ENCODE data around the gene TYK2. TPM values are rescaled to one million over a fixed set of nuclear protein-coding genes. Genes with fewer than 3 reads are reported as not detected.

The TYK2 gene
- total RNA-seq, 1 experiment from 2014 or later: 118 TPM

- POLR2A ChIA-PET (ENCODE audit: low non-redundant PET): no interaction called here
- Histone ChIP-seq H3K4me3 (ENCODE audit: low read depth, low read length, poor library complexity, severe bottlenecking) (no peak overlapping the region), H3K27ac (ENCODE audit: low read depth, low read length, poor library complexity, severe bottlenecking) (no peak overlapping the region), H3K4me1 (ENCODE audit: insufficient read depth, low read length, poor library complexity, severe bottlenecking) (no peaks in the 10 kb centered on the region), H3K27me3 (replicated peaks; ENCODE audit: insufficient read depth, low read depth, low read length, poor library complexity) (no peaks in the 10 kb centered on the region), H3K36me3 (ENCODE audit: insufficient read depth, low read length, poor library complexity, severe bottlenecking) (peaks cover 25% of the 10 kb centered on the region), H3K9me3 (ENCODE audit: low read depth, low read length, poor library complexity, severe bottlenecking) (no peaks in the 10 kb centered on the region)
- no peak for DNase-seq (ENCODE audit: low spot score)
- intact Hi-C loops (cut with micrococcal nuclease; ENCODE audit: unreplicated experiment): no loop called here
- CTCF ChIA-PET: no interaction called here
- no TSS peak for BruUV-seq (replicated peaks)
- TF ChIP-seq, protein P1, sequence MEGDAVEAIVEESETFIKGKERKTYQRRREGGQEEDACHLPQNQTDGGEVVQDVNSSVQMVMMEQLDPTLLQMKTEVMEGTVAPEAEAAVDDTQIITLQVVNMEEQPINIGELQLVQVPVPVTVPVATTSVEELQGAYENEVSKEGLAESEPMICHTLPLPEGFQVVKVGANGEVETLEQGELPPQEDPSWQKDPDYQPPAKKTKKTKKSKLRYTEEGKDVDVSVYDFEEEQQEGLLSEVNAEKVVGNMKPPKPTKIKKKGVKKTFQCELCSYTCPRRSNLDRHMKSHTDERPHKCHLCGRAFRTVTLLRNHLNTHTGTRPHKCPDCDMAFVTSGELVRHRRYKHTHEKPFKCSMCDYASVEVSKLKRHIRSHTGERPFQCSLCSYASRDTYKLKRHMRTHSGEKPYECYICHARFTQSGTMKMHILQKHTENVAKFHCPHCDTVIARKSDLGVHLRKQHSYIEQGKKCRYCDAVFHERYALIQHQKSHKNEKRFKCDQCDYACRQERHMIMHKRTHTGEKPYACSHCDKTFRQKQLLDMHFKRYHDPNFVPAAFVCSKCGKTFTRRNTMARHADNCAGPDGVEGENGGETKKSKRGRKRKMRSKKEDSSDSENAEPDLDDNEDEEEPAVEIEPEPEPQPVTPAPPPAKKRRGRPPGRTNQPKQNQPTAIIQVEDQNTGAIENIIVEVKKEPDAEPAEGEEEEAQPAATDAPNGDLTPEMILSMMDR (conservative IDR thresholded peaks at IDR 0.05; ENCODE audit: low read depth, low read length): no peak
- TF ChIP-seq EZH2 (IDR thresholded peaks at IDR 0.05; ENCODE audit: borderline replicate concordance, low read depth, low read length, poor library complexity, severe bottlenecking): no peak
These were observed 18.1 kb downstream of the TYK2 start for GRCh38 chr19:10362259-10362658.

DNA sequence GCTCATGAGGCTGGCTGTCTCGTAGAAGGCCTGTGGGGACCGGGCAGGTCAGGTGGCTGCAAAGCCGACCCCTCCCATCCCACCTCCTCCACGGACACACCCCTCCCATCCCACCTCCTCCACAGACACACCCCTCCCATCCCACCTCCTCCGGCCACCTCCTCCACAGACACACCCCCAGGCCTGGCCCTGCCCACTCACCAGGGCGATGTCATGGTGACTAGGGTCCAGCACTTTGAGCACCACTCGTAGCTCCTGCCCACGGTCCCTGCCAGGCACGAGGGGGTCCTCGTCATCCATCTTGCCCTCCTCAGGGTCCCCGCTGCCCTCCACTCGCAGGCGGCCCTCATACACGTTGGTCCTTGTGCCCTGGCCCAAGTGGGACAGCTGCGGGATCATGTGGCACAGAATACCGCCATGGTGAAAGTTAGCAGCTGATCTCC, 18.8 kb downstream of the TYK2 start:
- intact Hi-C loops (cut with micrococcal nuclease; ENCODE audit: unreplicated experiment): no loop called here
- TF ChIP-seq, protein P1 (conservative IDR thresholded peaks at IDR 0.05; ENCODE audit: low read depth, low read length): no peak
- TF ChIP-seq EZH2 (IDR thresholded peaks at IDR 0.05; ENCODE audit: borderline replicate concordance, low read depth, low read length, poor library complexity, severe bottlenecking): no peak
- Histone ChIP-seq H3K27me3 (replicated peaks; ENCODE audit: insufficient read depth, low read depth, low read length, poor library complexity) (no peaks in the 10 kb centered on the region), H3K9me3 (ENCODE audit: low read depth, low read length, poor library complexity, severe bottlenecking) (no peaks in the 10 kb centered on the region), H3K4me3 (ENCODE audit: low read depth, low read length, poor library complexity, severe bottlenecking) (no peak overlapping the region), H3K27ac (ENCODE audit: low read depth, low read length, poor library complexity, severe bottlenecking) (no peak overlapping the region), H3K36me3 (ENCODE audit: insufficient read depth, low read length, poor library complexity, severe bottlenecking) (peaks cover 22% of the 10 kb centered on the region), H3K4me1 (ENCODE audit: insufficient read depth, low read length, poor library complexity, severe bottlenecking) (no peaks in the 10 kb centered on the region)
- ChIA-PET CTCF (no interaction called here), POLR2A (ENCODE audit: low non-redundant PET) (interaction anchor here (0.6 kb wide), 1 partner anchor 213 kb away, joined by 6 read pairs; no protein-coding TSS in a partner anchor)
- BruUV-seq (replicated peaks): no TSS peak
- no peak for DNase-seq (ENCODE audit: low spot score)

DNA sequence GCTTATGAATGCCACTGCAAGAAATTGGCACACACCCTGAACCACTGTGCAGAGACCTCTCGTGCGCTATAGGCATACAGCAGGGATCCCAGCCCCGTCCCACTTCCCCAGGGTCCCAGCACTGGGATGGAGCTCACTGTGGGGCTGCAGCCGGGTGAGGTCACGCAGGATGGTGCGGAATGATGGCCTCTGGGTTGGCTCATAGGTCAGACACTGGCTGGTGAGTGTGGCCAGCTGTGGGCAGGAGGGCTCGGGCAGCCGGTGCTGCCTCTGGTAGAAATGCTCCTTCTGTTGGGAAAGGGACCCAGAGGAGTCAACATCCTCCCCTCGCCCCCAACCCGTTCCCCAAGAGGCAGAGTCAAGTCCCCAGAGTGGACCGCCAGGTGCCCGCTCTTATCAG, 23.9 kb downstream of the TYK2 start:
- Histone ChIP-seq H3K9me3 (ENCODE audit: low read depth, low read length, poor library complexity, severe bottlenecking) (no peaks in the 10 kb centered on the region), H3K4me1 (ENCODE audit: insufficient read depth, low read length, poor library complexity, severe bottlenecking) (no peaks in the 10 kb centered on the region), H3K4me3 (ENCODE audit: low read depth, low read length, poor library complexity, severe bottlenecking) (no peak overlapping the region), H3K27ac (ENCODE audit: low read depth, low read length, poor library complexity, severe bottlenecking) (no peak overlapping the region), H3K27me3 (replicated peaks; ENCODE audit: insufficient read depth, low read depth, low read length, poor library complexity) (no peaks in the 10 kb centered on the region), H3K36me3 (ENCODE audit: insufficient read depth, low read length, poor library complexity, severe bottlenecking) (peaks cover 13% of the 10 kb centered on the region)
- ChIA-PET POLR2A (ENCODE audit: low non-redundant PET) (no interaction called here), CTCF (no interaction called here)
- DNase-seq (ENCODE audit: low spot score): no peak
- BruUV-seq (replicated peaks): no TSS peak
- intact Hi-C loops (cut with micrococcal nuclease; ENCODE audit: unreplicated experiment): no loop called here
- TF ChIP-seq EZH2 (IDR thresholded peaks at IDR 0.05; ENCODE audit: borderline replicate concordance, low read depth, low read length, poor library complexity, severe bottlenecking): no peak
- TF ChIP-seq, protein P1 (conservative IDR thresholded peaks at IDR 0.05; ENCODE audit: low read depth, low read length): no peak
